GM12878 (cell line): ENCODE measurements around the gene ZMYND10. TPM values are rescaled to one million over a fixed set of nuclear protein-coding genes. Genes with fewer than 3 reads are reported as not detected.

ENCODE experiments used
- ATAC-seq: fragments of 200-7000 bp; cut with Tn5 transposase; 3 replicates; pipeline ENCODE4 v1.9.1; 2020; ENCODE audit warnings: mild to moderate bottlenecking, moderate library complexity
- BruUV-seq: library from RNA; stranded (reverse); fragments of 400-500 nt; replicated peaks from 2 replicates; lab custom pipeline; 2021; lab: Mats Ljungman, UMichigan
- CTCF ChIA-PET: fragments of 300-600 bp; sonication (Branson Sonifier 250); formaldehyde crosslinking; extraction: SDS; loops from one replicate; lab custom pipeline; 2021; ENCODE audit warnings: inconsistent platforms; lab: Yijun Ruan, JAX
- POLR2A ChIA-PET: fragments of 350-600 bp; formaldehyde crosslinking; extraction: SDS; loops from one replicate; lab custom pipeline; 2021; ENCODE audit warnings: inconsistent platforms; lab: Charles Lee
- RAD21 ChIA-PET: fragments of 300-600 bp; sonication (Branson Sonifier 250); formaldehyde crosslinking; loops from one replicate; lab custom pipeline; 2023; ENCODE audit warnings: antibody characterized with exemption; ENCODE audit not compliant: unreplicated experiment; lab: Charles Lee
- SMC1A ChIA-PET: fragments of 300-600 bp; sonication (Branson Sonifier 250); formaldehyde crosslinking; loops from one replicate; lab custom pipeline; 2023; ENCODE audit not compliant: unreplicated experiment, uncharacterized antibody; lab: Charles Lee
- DNase-seq: peaks from one replicate; pipeline ENCODE4 v3.0.0-alpha.2; 2011; ENCODE audit warnings: low read depth, low spot score
- FAIRE-seq: peaks from 3 replicates; lab custom pipeline; 2011; peaks lifted over from hg19 to GRCh38; lab: Jason Lieb, UNC
- H2AFZ ChIP-seq: 2 replicates; pipeline ENCODE4 v1.6.0; 2011; ENCODE audit warnings: low read depth, low read length, control low read depth; ENCODE audit not compliant: control insufficient read depth
- H3K27ac ChIP-seq: 2 replicates; pipeline ENCODE4 v1.5.1; 2011; ENCODE audit warnings: control low read depth; ENCODE audit not compliant: control insufficient read depth, insufficient read depth
- H3K27me3 ChIP-seq, 2 experiments: replicated peaks in 1 of 2; 2 replicates each; pipeline versions ENCODE4 v1.6.0 to v1.6.1; 2011; ENCODE audit warnings: low read length in 1 of 2; ENCODE audit not compliant: control insufficient read depth in 2 of 2, insufficient read depth in 2 of 2
- H3K36me3 ChIP-seq, 2 experiments: 2 replicates each; pipeline ENCODE4 v1.5.1; 2011; ENCODE audit warnings: low read length in 1 of 2; ENCODE audit not compliant: control insufficient read depth in 2 of 2, insufficient read depth in 2 of 2
- H3K4me1 ChIP-seq: 2 replicates; pipeline ENCODE4 v1.6.1; 2011; ENCODE audit warnings: mild to moderate bottlenecking, low read length, moderate library complexity, mixed read lengths; ENCODE audit not compliant: control insufficient read depth, insufficient read depth
- H3K4me2 ChIP-seq: 2 replicates; pipeline ENCODE4 v1.6.0; 2011; ENCODE audit warnings: control low read depth; ENCODE audit not compliant: control insufficient read depth, insufficient read depth
- H3K4me3 ChIP-seq: fragments of 200-600 bp; sonication (generic); 2 replicates; pipeline ENCODE4 v1.5.1; 2016
- H3K79me2 ChIP-seq: 2 replicates; pipeline ENCODE4 v1.6.0; 2011; ENCODE audit warnings: low read length; ENCODE audit not compliant: control insufficient read depth, insufficient read depth
- H3K9ac ChIP-seq: 2 replicates; pipeline ENCODE4 v1.8.0; 2011; ENCODE audit warnings: low read length, control low read depth, mixed read lengths; ENCODE audit not compliant: control insufficient read depth, insufficient read depth
- H3K9me3 ChIP-seq: replicated peaks from 3 replicates; pipeline ENCODE4 v1.5.1; 2011; ENCODE audit warnings: mild to moderate bottlenecking, low read length; ENCODE audit not compliant: control insufficient read depth, insufficient read depth
- H4K20me1 ChIP-seq: 2 replicates; pipeline ENCODE4 v1.6.0; 2011; ENCODE audit not compliant: control insufficient read depth, insufficient read depth
- ATF3 ChIP-seq: IDR thresholded peaks from 2 replicates; pipeline ENCODE4 v1.6.1; 2011; ENCODE audit warnings: low read depth, mild to moderate bottlenecking, low read length, moderate library complexity, borderline replicate concordance; ENCODE audit errors: extremely low read depth
- CBX5 ChIP-seq: sonication (generic); IDR thresholded peaks from 2 replicates; pipeline ENCODE4 v1.6.1; 2016; ENCODE audit warnings: low read depth, moderate library complexity, mild to moderate bottlenecking, inconsistent platforms
- CREB1 ChIP-seq: IDR thresholded peaks from 2 replicates; pipeline ENCODE4 v1.6.1; 2012; ENCODE audit warnings: low read depth, mild to moderate bottlenecking, inconsistent platforms
- EED ChIP-seq: sonication (generic); IDR thresholded peaks from 2 replicates; pipeline ENCODE4 v1.6.1; 2016; ENCODE audit warnings: antibody characterized with exemption, low read depth
- EGR1 ChIP-seq, 2 experiments: IDR thresholded peaks; 1 replicate in 1 of 2; 2 replicates in 1 of 2; pipeline ENCODE4 v1.6.1; 2011 to 2012; ENCODE audit warnings: low read depth in 2 of 2, low read length in 2 of 2, borderline replicate concordance in 1 of 2, mild to moderate bottlenecking in 1 of 2, moderate library complexity in 1 of 2
- GATAD2B ChIP-seq: fragments of 450-650 bp; conservative IDR thresholded peaks from 2 replicates; pipeline ENCODE4 v1.6.1; 2017; ENCODE audit warnings: low read depth, mild to moderate bottlenecking, moderate library complexity
- HDAC2 ChIP-seq: fragments of 200-600 bp; sonication (generic); IDR thresholded peaks from 2 replicates; pipeline ENCODE4 v1.6.1; 2017
- MEF2B ChIP-seq: fragments of 450-650 bp; IDR thresholded peaks from 2 replicates; pipeline ENCODE4 v1.6.1; 2018; ENCODE audit warnings: mild to moderate bottlenecking, moderate library complexity; ENCODE audit not compliant: partially characterized antibody, poor library complexity, severe bottlenecking
- MXI1 ChIP-seq: fragments of 150-350 bp; IDR thresholded peaks from 2 replicates; pipeline ENCODE4 v1.6.1; 2011; ENCODE audit warnings: low read depth, mild to moderate bottlenecking, inconsistent platforms, low read length, improper control_type of control experiment
- NR2F1 ChIP-seq: fragments of 450-650 bp; conservative IDR thresholded peaks from 2 replicates; pipeline ENCODE4 v1.6.1; 2017; ENCODE audit warnings: mild to moderate bottlenecking
- POLR2AphosphoS5 ChIP-seq: IDR thresholded peaks from 2 replicates; pipeline ENCODE4 v1.6.1; 2011; ENCODE audit warnings: mild to moderate bottlenecking, low read length, inconsistent platforms
- SIX5 ChIP-seq: IDR thresholded peaks from 2 replicates; pipeline ENCODE4 v1.6.1; 2011; ENCODE audit warnings: mild to moderate bottlenecking, low read depth, low read length, moderate library complexity; ENCODE audit not compliant: severe bottlenecking
- TAF1 ChIP-seq: IDR thresholded peaks from 2 replicates; pipeline ENCODE4 v1.6.1; 2011; ENCODE audit warnings: mild to moderate bottlenecking, low read depth, low read length, borderline replicate concordance
- USF1 ChIP-seq: IDR thresholded peaks from 2 replicates; pipeline ENCODE4 v1.6.1; 2011; ENCODE audit warnings: borderline replicate concordance, low read depth, mild to moderate bottlenecking, moderate library complexity, mixed read lengths, low read length; ENCODE audit not compliant: insufficient read depth; ENCODE audit errors: extremely low read length
- USF2 ChIP-seq: IDR thresholded peaks from 2 replicates; pipeline ENCODE4 v1.6.1; 2011; ENCODE audit warnings: low read depth, low read length, improper control_type of control experiment, borderline replicate concordance
- WGBS: methylation state at CpG from one replicate; pipeline ENCODE4 v1.1.6; 2016; ENCODE audit warnings: low lambda C conversion rate; ENCODE audit not compliant: insufficient replicate concordance, insufficient coverage; ENCODE audit errors: missing lambda C conversion rate; 5-methylcytosine and 5-hydroxymethylcytosine counted together
- in situ Hi-C: fragments of 300-500 bp; cut with MboI; formaldehyde crosslinking; loops from 9 replicates; pipeline ENCODE4 v1.14.3; 2018; ENCODE audit warnings: mixed read lengths
- intact Hi-C: fragments of 100-400 bp; cut with micrococcal nuclease; formaldehyde crosslinking; loops from one replicate; pipeline ENCODE4 v1.14.2; 2022; ENCODE audit not compliant: unreplicated experiment
- polyA plus RNA-seq, 11 experiments: library from polyadenylated mRNA; depleted of rRNA in 4 of 11; unstranded in 6 of 11; stranded (reverse) in 5 of 11; fragments of >200 nt; fragmentation: Nextera tagmentation in 4 of 11; fragmentation: Illumina TruSeq in 1 of 11; extraction: Ambion mirVana in 4 of 11; extraction: Trizol in 1 of 11; gene quantifications; 1 replicate in 1 of 11; 2 replicates in 10 of 11; pipeline versions ENCODE4 v1.2.1 to v1.2.3, GENCODE V29; 2011 to 2016; ENCODE audit warnings: inconsistent platforms in 2 of 11, missing spikeins in 2 of 11, low read depth in 1 of 11
- total RNA-seq, 4 experiments: library from RNA; depleted of rRNA in 3 of 4; stranded (reverse); fragments of >200 nt in 3 of 4; fragmentation: Illumina TruSeq in 1 of 4; extraction: Trizol in 1 of 4; gene quantifications; 2 replicates each; pipeline versions ENCODE4 v1.2.1 to v1.2.3, GENCODE V29; 2013 to 2021
- TF ChIP-seq, protein P1 (sequence below): IDR thresholded peaks from 2 replicates; pipeline ENCODE4 v1.6.1; 2012; ENCODE audit warnings: low read depth, low read length, improper control_type of control experiment

The ZMYND10 gene
- total and polyA plus RNA-seq, 10 of the 15 experiments (the other 5 are each of a cell fraction or from before 2014, with no cell fraction given), result 0.11 to 1.0 (median 0.37) TPM

GRCh38 chr3:50320853-50321335 lies 24.6 kb downstream of the ZMYND10 start:
- Histone ChIP-seq H3K4me2 (peak overlapping the region; percentile 64), H3K4me1 (peaks cover 23% of the 10 kb centered on the region), H3K79me2 (peaks cover 5% of the 10 kb centered on the region), H3K4me3 (peak overlapping the region; percentile 70), H3K9me3 (no peaks in the 10 kb centered on the region), H3K27me3 (no peaks in the 10 kb centered on the region), H3K9ac (peak overlapping the region; percentile 83), H3K36me3 (peaks cover 2 to 4% of the 10 kb centered on the region in 2 experiments; a peak in 2 of 4 replicates), H4K20me1 (no peaks in the 10 kb centered on the region), H2AFZ (peak overlapping the region; percentile 92), H3K27ac (peak overlapping the region; percentile 88)
- intact Hi-C loops, result loop anchor here (1.0 kb wide), 1 partner anchor 22 kb away; the partner anchor contains the start of genes HYAL3 and NAA80
- in situ Hi-C loops, result no loop called here
- SMC1A ChIA-PET, result no interaction called here
- TF ChIP-seq POLR2AphosphoS5 (0 out of 2 replicates have a peak, but pooled peaks have one; percentile 18), EED (no peak), SIX5 (no peak), NR2F1 (0 out of 2 replicates have a peak, but pooled peaks have one; percentile 80), TAF1 (0 out of 2 replicates have a peak, but pooled peaks have one; percentile 12), CREB1 (0 out of 2 replicates have a peak, but pooled peaks have one; percentile 3), EGR1 (IDR thresholded peaks at IDR 0.05; ENCODE audit: borderline replicate concordance in 1 of 2, low read depth in 2 of 2, low read length in 2 of 2) (peak in 1 of 2 experiments; percentile 85; a peak in 2 of 3 replicates), USF2 (peak; percentile 10), ATF3 (0 out of 2 replicates have a peak, but pooled peaks have one; percentile 21), HDAC2 (0 out of 2 replicates have a peak, but pooled peaks have one; percentile 60), MEF2B (no peak), MXI1 (peak; percentile 71), USF1 (peak; percentile 81), CBX5 (no peak), GATAD2B (0 out of 2 replicates have a peak, but pooled peaks have one; percentile 93)
- TF ChIP-seq, protein P1, sequence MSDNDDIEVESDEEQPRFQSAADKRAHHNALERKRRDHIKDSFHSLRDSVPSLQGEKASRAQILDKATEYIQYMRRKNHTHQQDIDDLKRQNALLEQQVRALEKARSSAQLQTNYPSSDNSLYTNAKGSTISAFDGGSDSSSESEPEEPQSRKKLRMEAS, result peak; percentile 42; the same call in 1 of the 2 replicates
- RAD21 ChIA-PET, result interaction anchor here (0.6 to 1.6 kb wide), 7 partner anchors 16 to 232 kb away, joined by 3 to 6 read pairs (median 3); partner anchors contain the start of genes HYAL3, IFRD2, NAA80 and RBM5
- POLR2A ChIA-PET, result interaction anchor here (0.5 to 2.0 kb wide), 5 partner anchors 15 to 1733 kb away, joined by 3 to 12 read pairs (median 4); partner anchors contain the start of genes HYAL3 and NAA80
- DNase-seq, result no peak
- CTCF ChIA-PET, result interaction anchor here (0.5 to 5.1 kb wide), 5 partner anchors 15 to 48 kb away, joined by 3 to 72 read pairs (median 3); partner anchors contain the start of genes HYAL3, NAA80 and RASSF1
- peak; percentile 74 for ATAC-seq
- under 1% methylated on average over 38 of the region's 45 CpGs for WGBS
- FAIRE-seq, result no peak
- no TSS peak for BruUV-seq
